SK-N-SH treated with all-trans-retinoic acid at 6 μM for 48 hours (cell line): Measurements from ENCODE around the gene EGFL7.

Source experiments
- ATAC-seq: fragments of 200-7000 bp; cut with Tn5 transposase; 3 replicates; pipeline ENCODE4 v1.9.1; 2020; ENCODE audit warnings: mild to moderate bottlenecking, moderate library complexity
- ARNTL ChIP-seq: fragments of 450-650 bp; formaldehyde crosslinking; IDR thresholded peaks from 2 replicates; pipeline ENCODE4 v1.5.0; 2020; ENCODE audit warnings: low read depth, mild to moderate bottlenecking, moderate library complexity, borderline replicate concordance
- CSDC2 ChIP-seq: fragments of 250-450 bp; sonication (Bioruptor Pico); IDR thresholded peaks from 2 replicates; pipeline ENCODE4 v1.5.0; 2020; ENCODE audit warnings: mild to moderate bottlenecking, moderate library complexity
- ESRRG ChIP-seq: fragments of 250-450 bp; sonication (Bioruptor Pico); IDR thresholded peaks from 2 replicates; pipeline ENCODE4 v1.6.1; 2021; ENCODE audit warnings: mild to moderate bottlenecking
- GLIS3 ChIP-seq: fragments of 250-450 bp; sonication (Bioruptor Pico); IDR thresholded peaks from 2 replicates; pipeline ENCODE4 v1.5.0; 2020; ENCODE audit warnings: mild to moderate bottlenecking, moderate library complexity
- ISL1 ChIP-seq: fragments of 250-450 bp; sonication (Bioruptor Pico); IDR thresholded peaks from 2 replicates; pipeline ENCODE4 v2.1.2; 2022; ENCODE audit warnings: mild to moderate bottlenecking, moderate library complexity
- OSR1 ChIP-seq: fragments of 250-450 bp; sonication (Bioruptor Pico); IDR thresholded peaks from 2 replicates; pipeline ENCODE4 v1.8.0; 2022; ENCODE audit warnings: moderate library complexity, mild to moderate bottlenecking, inconsistent platforms
- PPARA ChIP-seq: fragments of 250-450 bp; sonication (Bioruptor Pico); IDR thresholded peaks from 2 replicates; pipeline ENCODE4 v1.5.0; 2020; ENCODE audit warnings: mild to moderate bottlenecking, borderline replicate concordance
- RARB ChIP-seq: fragments of 250-450 bp; sonication (Bioruptor Pico); IDR thresholded peaks from 2 replicates; pipeline ENCODE4 v1.8.0; 2021; ENCODE audit warnings: mild to moderate bottlenecking, moderate library complexity
- SNAI2 ChIP-seq: fragments of 250-450 bp; sonication (Bioruptor Pico); IDR thresholded peaks from 2 replicates; pipeline ENCODE4 v1.5.0; 2020; ENCODE audit warnings: mild to moderate bottlenecking, moderate library complexity
- TCF4 ChIP-seq: fragments of 250-450 bp; sonication (Bioruptor Pico); IDR thresholded peaks from 2 replicates; pipeline ENCODE4 v1.8.0; 2021; ENCODE audit warnings: mild to moderate bottlenecking, moderate library complexity, borderline replicate concordance
- TOX ChIP-seq: fragments of 250-450 bp; sonication (Bioruptor Pico); IDR thresholded peaks from 2 replicates; pipeline ENCODE4 v1.8.0; 2021; ENCODE audit warnings: mild to moderate bottlenecking, moderate library complexity, borderline replicate concordance
- ZC3H10 ChIP-seq: fragments of 250-450 bp; sonication (Bioruptor Pico); IDR thresholded peaks from 2 replicates; pipeline ENCODE4 v1.5.1; 2021; ENCODE audit warnings: mild to moderate bottlenecking, moderate library complexity
- ZFP3 ChIP-seq: fragments of 250-450 bp; sonication (Bioruptor Pico); IDR thresholded peaks from 2 replicates; pipeline ENCODE4 v1.5.0; 2020; ENCODE audit warnings: mild to moderate bottlenecking, moderate library complexity
- ZFP30 ChIP-seq: fragments of 450-650 bp; formaldehyde crosslinking; IDR thresholded peaks from 2 replicates; pipeline ENCODE4 v1.5.0; 2022; ENCODE audit warnings: mild to moderate bottlenecking, moderate library complexity
- ZNF565 ChIP-seq: fragments of 450-650 bp; formaldehyde crosslinking; conservative IDR thresholded peaks from 2 replicates; pipeline ENCODE4 v1.5.0; 2020; ENCODE audit warnings: low read depth, mild to moderate bottlenecking, moderate library complexity
- ZNF70 ChIP-seq: fragments of 450-650 bp; formaldehyde crosslinking; IDR thresholded peaks from 2 replicates; pipeline ENCODE4 v1.5.0; 2020; ENCODE audit warnings: mild to moderate bottlenecking, moderate library complexity
- TF ChIP-seq, protein P1 (sequence below): fragments of 250-450 bp; sonication (Bioruptor Pico); IDR thresholded peaks from 2 replicates; pipeline ENCODE4 v1.5.1; 2021; ENCODE audit warnings: mild to moderate bottlenecking, moderate library complexity
- TF ChIP-seq, protein P2 (sequence below): fragments of 250-450 bp; sonication (Bioruptor Pico); IDR thresholded peaks from 2 replicates; pipeline ENCODE4 v1.5.1; 2020; ENCODE audit warnings: low read depth, mild to moderate bottlenecking, moderate library complexity
- TF ChIP-seq, protein P3 (sequence below): fragments of 250-450 bp; sonication (Bioruptor Pico); IDR thresholded peaks from 2 replicates; pipeline ENCODE4 v1.5.0; 2020; ENCODE audit warnings: mild to moderate bottlenecking, moderate library complexity
- TF ChIP-seq, protein P4 (sequence below): fragments of 250-450 bp; sonication (Bioruptor Pico); IDR thresholded peaks from 2 replicates; pipeline ENCODE4 v1.8.0; 2020; ENCODE audit warnings: mild to moderate bottlenecking, moderate library complexity, borderline replicate concordance

EGFL7 gene

DNA sequence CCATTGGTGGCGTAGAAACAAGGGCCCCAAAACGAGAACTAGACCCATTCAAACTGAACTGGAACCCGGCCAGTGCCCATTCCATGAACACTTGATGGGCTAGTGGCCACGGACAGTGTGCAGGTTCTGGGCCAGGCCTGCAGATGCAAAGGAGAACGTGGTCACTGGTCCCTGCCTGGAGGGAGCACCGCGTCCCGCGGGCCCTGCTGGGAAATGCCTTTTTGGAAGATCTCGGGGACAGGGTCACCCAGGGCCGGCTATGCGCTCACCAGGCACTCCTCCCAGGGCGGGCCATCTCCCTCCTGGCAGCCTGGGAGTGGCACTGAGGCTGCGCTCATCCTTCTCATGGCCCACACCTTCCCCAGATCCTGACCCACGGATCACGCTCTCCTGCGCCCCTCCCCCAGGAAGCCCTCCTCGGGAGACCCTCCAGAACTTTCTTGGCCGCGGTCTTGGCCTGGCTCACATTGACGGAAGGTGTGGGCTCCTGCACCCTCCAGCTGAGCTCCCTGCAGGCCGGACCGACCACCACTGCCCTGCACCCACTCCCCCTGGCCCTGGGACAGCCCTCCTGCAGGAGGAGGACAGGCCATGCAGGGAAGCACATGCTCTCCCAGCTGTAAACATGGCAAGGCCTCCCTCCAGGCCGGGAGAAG, 46.9 kb downstream of the EGFL7 start:
- TF ChIP-seq RARB (no peak), OSR1 (CRISPR knock-in tag) (no peak), ZNF565 (CRISPR knock-in tag) (no peak), ARNTL (CRISPR knock-in tag) (no peak), SNAI2 (CRISPR knock-in tag) (no peak), TOX (CRISPR knock-in tag) (no peak), GLIS3 (CRISPR knock-in tag) (no peak), ISL1 (CRISPR knock-in tag) (no peak), CSDC2 (CRISPR knock-in tag) (no peak), ESRRG (CRISPR knock-in tag) (no peak), PPARA (CRISPR knock-in tag) (no peak), TCF4 (no peak), ZNF70 (CRISPR knock-in tag) (no peak), ZFP3 (no peak), ZC3H10 (no peak)
- TF ChIP-seq, protein P1, sequence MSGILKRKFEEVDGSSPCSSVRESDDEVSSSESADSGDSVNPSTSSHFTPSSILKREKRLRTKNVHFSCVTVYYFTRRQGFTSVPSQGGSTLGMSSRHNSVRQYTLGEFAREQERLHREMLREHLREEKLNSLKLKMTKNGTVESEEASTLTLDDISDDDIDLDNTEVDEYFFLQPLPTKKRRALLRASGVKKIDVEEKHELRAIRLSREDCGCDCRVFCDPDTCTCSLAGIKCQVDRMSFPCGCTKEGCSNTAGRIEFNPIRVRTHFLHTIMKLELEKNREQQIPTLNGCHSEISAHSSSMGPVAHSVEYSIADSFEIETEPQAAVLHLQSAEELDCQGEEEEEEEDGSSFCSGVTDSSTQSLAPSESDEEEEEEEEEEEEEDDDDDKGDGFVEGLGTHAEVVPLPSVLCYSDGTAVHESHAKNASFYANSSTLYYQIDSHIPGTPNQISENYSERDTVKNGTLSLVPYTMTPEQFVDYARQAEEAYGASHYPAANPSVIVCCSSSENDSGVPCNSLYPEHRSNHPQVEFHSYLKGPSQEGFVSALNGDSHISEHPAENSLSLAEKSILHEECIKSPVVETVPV: no peak
- TF ChIP-seq, protein P2, sequence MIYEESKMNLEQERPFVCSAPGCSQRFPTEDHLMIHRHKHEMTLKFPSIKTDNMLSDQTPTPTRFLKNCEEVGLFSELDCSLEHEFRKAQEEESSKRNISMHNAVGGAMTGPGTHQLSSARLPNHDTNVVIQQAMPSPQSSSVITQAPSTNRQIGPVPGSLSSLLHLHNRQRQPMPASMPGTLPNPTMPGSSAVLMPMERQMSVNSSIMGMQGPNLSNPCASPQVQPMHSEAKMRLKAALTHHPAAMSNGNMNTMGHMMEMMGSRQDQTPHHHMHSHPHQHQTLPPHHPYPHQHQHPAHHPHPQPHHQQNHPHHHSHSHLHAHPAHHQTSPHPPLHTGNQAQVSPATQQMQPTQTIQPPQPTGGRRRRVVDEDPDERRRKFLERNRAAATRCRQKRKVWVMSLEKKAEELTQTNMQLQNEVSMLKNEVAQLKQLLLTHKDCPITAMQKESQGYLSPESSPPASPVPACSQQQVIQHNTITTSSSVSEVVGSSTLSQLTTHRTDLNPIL: no peak
- TF ChIP-seq, protein P3, sequence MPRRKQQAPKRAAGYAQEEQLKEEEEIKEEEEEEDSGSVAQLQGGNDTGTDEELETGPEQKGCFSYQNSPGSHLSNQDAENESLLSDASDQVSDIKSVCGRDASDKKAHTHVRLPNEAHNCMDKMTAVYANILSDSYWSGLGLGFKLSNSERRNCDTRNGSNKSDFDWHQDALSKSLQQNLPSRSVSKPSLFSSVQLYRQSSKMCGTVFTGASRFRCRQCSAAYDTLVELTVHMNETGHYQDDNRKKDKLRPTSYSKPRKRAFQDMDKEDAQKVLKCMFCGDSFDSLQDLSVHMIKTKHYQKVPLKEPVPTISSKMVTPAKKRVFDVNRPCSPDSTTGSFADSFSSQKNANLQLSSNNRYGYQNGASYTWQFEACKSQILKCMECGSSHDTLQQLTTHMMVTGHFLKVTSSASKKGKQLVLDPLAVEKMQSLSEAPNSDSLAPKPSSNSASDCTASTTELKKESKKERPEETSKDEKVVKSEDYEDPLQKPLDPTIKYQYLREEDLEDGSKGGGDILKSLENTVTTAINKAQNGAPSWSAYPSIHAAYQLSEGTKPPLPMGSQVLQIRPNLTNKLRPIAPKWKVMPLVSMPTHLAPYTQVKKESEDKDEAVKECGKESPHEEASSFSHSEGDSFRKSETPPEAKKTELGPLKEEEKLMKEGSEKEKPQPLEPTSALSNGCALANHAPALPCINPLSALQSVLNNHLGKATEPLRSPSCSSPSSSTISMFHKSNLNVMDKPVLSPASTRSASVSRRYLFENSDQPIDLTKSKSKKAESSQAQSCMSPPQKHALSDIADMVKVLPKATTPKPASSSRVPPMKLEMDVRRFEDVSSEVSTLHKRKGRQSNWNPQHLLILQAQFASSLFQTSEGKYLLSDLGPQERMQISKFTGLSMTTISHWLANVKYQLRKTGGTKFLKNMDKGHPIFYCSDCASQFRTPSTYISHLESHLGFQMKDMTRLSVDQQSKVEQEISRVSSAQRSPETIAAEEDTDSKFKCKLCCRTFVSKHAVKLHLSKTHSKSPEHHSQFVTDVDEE: no peak
- TF ChIP-seq, protein P4, sequence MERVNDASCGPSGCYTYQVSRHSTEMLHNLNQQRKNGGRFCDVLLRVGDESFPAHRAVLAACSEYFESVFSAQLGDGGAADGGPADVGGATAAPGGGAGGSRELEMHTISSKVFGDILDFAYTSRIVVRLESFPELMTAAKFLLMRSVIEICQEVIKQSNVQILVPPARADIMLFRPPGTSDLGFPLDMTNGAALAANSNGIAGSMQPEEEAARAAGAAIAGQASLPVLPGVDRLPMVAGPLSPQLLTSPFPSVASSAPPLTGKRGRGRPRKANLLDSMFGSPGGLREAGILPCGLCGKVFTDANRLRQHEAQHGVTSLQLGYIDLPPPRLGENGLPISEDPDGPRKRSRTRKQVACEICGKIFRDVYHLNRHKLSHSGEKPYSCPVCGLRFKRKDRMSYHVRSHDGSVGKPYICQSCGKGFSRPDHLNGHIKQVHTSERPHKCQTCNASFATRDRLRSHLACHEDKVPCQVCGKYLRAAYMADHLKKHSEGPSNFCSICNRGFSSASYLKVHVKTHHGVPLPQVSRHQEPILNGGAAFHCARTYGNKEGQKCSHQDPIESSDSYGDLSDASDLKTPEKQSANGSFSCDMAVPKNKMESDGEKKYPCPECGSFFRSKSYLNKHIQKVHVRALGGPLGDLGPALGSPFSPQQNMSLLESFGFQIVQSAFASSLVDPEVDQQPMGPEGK: no peak
- TF ChIP-seq, all 23 proteins: peak for 0
- ATAC-seq: no peak

DNA sequence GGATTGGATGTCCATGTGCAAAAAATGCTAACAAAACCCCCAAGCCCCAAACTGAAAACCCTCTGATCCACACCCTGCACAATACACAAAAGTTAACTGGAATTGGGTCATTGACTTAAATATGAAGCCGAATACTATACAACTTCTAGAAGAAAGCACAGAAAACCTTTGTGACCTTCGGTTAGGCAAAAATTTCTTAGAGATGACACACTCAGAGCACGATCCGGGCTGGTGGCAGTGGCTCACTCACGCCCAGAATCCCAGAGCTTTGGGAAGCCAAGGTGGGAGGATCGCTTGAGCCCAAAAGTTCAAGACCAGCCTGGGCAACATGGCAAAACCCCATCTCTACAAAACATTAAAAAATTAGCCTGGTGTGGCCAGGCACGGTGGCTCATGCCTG, 47.8 kb downstream of the EGFL7 start:
- no peak for ATAC-seq
- TF ChIP-seq, protein P2: no peak
- TF ChIP-seq ZFP30 (CRISPR knock-in tag) (no peak), TCF4 (no peak), ARNTL (CRISPR knock-in tag) (no peak), ESRRG (CRISPR knock-in tag) (no peak), ZNF565 (CRISPR knock-in tag) (no peak), RARB (no peak), PPARA (CRISPR knock-in tag) (no peak), ZC3H10 (no peak), OSR1 (CRISPR knock-in tag) (no peak)
- TF ChIP-seq, protein P1: no peak
- TF ChIP-seq, all 23 proteins: peak for 0

DNA sequence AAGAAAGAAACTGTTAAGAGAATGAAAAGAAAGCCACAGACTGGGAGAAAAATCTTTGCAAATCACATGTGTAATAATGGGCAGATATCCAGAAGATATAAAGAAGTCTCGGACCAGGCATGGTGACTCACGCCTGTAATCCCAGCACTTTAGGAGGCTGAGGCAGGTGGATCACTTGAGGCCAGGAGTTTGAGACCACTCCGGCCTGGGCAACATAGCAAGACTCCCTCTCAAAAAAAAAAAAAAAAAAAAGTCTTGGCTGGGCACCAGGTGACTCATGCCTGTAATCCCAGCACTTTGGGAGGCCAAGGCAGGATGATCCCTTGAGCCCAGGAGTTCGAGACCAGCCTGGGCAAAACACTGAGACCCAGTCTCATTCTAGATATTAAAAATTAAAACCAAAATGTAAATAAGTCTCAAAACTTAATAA, 48.5 kb downstream of the EGFL7 start:
- peak; percentile 24 for ATAC-seq
